Islet of Langerhans (tissue), 1 donor: ENCODE results near the gene PINLYP.

Source experiments
- FAIRE-seq: peaks from one replicate; lab custom pipeline; 2011; peaks lifted over from hg19 to GRCh38; lab: Jason Lieb, UNC

Gene PINLYP

DNA sequence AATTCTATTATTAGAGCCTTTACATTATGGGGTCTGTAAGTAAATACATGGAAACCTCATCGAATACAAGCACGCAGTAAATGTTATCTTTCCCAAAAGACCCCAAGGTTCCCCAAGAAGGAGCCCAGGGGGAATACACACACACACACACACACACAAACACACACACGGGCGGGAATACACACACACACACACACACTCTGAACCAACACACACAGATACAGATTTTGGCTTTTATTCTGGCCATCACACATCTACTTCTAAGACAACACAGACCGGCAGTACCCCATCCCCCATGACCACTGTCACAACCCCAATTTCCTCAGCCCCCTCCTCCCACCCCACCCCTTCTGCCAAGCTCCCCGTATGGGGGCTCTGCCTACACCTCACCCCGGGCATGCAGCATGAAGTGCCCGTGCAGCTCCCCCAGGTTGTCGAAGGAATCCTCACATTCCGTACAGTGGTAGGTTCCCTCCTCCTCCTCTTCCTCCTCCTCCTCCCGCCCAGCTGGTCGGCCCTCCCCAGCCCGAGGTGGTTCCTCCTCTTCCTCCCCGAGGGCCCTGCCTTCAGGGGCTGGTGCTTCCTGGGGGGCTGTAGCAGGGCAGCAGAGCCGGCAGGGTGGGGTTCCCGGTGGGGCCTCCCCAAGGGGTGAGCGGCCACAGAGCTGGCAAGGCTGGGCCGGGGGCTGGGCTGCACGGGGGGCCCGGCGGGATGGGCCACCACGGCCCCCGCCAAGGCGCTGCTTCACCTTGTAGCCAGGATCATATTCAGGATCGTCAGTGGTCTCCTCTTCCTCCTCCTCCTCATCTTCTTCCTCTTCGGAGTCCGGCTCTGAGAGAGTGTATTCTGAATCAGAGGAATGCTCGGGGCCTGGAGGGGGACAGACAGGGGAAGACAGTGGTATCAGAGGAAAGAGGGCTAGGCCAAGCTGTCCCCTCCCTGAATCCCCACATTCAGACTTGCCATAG is 31.9 kb downstream of the PINLYP start:
- no peak for FAIRE-seq

- FAIRE-seq: no peak
These were observed 34.3 kb downstream of the PINLYP start for GRCh38 chr19:43609872-43610271.

DNA sequence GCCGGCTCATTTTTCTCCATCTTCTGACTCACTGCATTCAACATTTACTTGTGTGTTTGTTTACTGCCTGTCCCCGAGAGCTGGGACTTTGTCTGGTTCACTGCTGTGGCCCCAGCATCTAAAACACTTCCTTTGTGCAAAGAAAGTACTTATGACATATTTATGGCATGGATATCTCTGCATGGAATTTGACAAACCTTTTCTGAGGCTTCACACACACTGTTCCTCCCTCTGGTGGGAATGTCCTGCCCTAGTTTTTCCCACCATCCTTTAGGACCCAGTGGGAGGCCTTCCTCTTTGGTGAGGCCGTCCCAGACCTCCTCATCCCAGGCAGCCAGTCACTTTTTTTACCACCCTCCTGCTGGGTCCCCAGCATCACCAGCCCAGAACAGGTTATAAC is 34.9 kb downstream of the PINLYP start:
- no peak for FAIRE-seq

DNA sequence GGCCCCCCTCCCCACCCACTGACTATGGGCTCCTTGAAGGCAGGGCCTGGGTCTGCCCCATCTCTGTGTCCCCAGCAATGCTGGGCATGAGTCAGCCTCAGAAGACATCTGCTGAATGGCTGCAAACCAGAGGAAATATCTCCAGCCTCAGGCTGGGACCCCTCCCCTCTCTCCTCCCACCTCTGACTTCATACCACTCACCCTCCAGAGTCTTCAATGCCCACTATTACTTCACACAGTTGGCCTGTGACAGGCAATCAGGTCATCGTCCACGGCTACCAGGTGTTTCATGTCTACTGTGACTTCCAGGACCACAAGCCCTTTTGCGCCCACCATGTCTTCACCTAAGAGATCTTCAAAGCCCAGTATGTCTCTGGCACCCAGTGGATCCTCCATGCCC is 36.2 kb downstream of the PINLYP start, which contains the start of gene SRRM5:
Gene SRRM5, plus strand, starts transcription at position 301 of the 400 bp plus-strand sequence. Its CDS starts 34 bp downstream, at position 335.
- no peak for FAIRE-seq

DNA sequence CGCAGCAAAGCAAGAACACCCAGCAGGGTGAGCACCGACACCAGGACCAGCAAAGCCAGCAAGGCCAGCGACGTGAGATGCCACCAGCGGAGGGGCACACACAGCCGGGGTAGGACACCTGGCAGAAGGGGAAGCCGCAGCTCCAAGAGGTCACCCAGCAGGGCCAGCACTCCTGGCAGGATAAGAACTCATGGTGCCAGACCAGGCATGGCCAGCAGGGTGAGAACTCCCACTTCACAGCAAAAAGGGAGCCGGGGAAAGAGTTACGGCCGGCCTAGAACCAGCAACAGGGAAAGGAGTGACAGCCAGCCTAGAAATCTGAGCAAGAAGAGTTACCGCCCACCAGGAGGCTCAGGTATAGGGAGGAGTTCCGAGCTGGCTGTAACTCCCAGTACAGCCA is 36.8 kb downstream of the PINLYP start:
- FAIRE-seq: no peak

DNA sequence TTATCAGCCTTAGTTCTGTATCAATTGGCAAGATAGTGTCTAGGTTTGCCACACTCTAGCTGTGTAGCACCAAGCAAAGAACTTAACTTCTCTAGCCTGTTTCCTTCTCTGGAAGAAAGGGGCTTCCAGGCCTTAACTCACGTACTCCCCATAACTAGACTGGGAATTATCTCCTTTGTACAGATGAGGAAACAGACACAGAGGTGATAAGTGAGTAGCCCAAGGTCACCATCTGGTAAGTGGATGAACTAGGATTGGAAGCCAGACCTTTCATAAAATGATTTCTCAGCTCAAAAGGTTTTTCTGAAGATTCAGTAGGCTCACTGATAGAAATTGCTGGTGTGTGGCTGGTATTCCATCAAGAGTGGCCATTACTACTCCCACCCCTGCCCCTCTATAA is 40.7 kb downstream of the PINLYP start:
- no peak for FAIRE-seq

GRCh38 chr19:43616954-43617353 is 41.4 kb downstream of the PINLYP start:
- no peak for FAIRE-seq

DNA sequence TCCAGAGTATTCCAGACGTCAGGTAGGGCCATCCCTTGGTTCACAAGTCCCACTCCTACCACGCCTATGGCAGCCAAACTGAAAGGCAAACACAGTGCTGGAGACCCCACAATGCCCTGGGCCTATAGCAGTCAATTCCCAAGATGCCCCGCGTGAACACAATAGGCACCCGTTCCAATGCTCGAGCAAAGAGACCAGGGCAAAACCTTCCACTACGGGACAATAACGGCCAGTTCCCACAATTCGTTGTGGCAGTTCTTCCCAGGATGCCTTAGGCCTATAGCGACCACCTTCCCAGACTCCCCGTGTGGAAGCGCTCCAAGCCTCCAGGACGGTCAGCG is 43.3 kb downstream of the PINLYP start:
- no peak for FAIRE-seq

GRCh38 chr19:43619262-43620060 is 43.9 kb downstream of the PINLYP start, which contains the start of gene ZNF428:
Gene ZNF428, minus strand, starts transcription at chr19:43619629. Its CDS starts 5,325 bp downstream, at chr19:43614304.
- peak; percentile 17 for FAIRE-seq

DNA sequence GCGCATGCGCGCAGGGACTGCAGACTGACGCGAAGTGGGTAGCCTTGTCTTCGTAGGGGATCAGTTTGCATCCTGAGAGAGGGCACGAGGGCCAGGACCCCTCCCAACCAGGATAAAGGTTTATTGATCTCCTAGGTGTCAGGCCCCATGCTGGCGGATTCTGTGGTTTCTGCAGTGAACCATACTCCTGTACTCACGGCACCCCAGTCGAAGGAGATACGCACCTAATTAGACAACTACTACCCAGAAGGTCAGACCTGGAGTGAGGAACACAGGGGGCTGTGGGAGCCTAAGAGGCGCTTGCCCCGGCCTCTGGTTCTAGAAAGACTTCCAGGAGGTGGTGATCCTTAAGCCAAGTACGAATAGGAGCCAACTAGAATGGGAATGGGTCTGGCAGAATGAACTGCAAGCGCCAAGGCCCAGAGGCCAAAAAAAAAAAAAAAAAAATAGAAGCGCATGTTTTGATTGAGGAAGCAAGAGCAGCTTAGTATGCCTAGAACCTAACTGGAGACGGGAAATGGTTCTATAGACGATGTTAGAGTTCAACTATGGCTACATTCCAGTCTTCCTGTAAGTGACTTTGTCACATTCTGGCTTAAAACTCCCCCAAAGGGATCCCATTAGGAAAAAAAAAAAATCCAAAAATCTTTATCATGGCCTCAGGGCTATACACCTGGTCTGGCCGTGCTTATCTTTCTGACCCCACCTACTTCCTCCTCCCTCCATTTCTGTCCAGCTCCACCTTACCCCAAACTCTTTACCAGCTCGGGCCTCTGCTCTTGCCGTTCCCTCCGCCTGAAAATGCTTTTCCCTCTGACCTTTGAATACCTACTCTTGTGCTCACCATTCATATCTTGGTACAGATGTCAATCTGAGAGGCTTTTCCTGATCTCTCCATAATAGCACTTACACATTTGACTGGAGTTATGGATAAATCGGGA is 44.7 kb downstream of the PINLYP start:
- no peak for FAIRE-seq

- no peak for FAIRE-seq
These were observed 46.5 kb downstream of the PINLYP start for GRCh38 chr19:43622070-43622469.

DNA sequence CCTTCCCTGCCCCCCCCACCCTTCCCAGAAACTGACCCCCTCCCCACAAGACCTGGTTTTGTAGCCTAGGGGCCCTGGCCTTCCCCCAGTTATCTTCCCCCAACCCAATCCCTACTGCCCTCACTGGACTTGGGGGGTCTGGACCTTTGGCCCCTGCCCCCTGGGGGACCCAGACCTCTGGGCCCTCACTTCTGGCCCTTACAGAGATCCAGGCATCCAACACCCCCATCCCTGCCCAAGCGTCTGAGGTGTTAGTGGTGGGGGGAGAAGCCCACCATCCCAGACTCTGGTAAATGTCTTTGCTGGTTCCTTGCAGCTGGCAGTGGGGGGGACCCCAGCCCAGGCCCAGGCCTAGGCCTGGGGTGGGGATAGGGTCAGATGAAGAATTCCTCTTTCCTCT is 47.4 kb downstream of the PINLYP start:
- no peak for FAIRE-seq

- no peak for FAIRE-seq
These were observed 48.5 kb downstream of the PINLYP start for GRCh38 chr19:43623889-43624670.

DNA sequence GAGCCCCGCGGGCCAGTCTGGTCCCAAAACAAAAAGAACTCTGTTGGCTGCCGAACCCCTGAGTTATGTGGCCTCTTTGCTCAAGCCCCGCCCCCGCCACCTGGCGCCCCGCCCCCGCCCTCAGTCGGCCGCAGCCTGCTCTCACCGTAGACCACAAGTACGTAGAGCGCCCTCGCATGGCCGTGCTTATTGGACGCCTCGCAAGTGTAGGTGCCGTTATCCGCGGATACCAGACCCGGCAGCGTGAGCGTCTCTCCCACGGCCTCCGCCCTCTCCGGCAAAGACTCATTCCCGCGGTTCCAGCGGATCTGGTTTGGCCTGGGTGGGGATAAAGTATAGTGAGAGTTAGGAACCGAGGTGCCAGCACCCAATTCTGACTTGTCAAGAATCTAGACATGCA is 49.3 kb downstream of the PINLYP start:
- no peak for FAIRE-seq

DNA sequence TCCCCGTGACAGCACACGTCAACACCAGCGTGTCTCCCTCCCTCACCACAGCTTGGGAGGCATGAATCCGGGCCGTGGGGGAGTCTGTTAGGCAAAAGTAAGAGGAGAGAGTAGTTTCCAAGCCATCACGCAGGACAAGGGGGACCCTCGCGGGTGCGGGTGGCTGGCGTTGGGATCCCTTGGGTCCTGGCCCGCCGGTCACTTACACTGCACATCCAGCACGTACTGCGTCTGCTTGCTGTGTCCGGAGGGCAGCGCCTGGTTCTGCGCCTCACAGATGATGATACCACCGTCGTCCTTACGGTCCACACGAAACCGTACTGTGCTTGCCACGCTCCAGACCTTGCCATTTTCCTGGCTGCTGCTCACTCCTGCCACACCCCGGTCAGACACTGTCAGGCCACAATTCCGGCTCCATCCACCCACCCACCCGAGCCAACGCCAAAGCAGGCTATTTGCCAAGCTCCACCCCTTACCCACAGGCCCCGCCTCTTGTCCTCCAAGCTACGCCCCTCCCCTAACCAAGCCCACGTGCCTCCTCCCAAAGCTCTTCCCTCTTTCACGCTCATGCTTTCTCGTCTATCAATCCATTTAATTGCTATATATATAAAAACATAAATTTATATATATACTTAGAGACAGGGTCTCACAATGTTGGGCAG is 50.4 kb downstream of the PINLYP start:
- no peak for FAIRE-seq

GRCh38 chr19:43626838-43627237 is 51.2 kb downstream of the PINLYP start:
- FAIRE-seq: no peak

- no peak for FAIRE-seq
These were observed 53.2 kb downstream of the PINLYP start for GRCh38 chr19:43628646-43629326.

GRCh38 chr19:43631491-43631890 is 55.9 kb downstream of the PINLYP start:
- no peak for FAIRE-seq
